GM12892 (cell line): ENCODE measurements around the gene PRIM1.

Experiments
- POLR2A ChIP-seq: IDR thresholded peaks from 2 replicates; pipeline ENCODE4 v1.6.1; 2011; ENCODE audit warnings: low read depth, low read length, control low read depth
- POLR2AphosphoS5 ChIP-seq: IDR thresholded peaks from 2 replicates; pipeline ENCODE4 v1.6.1; 2011; ENCODE audit warnings: low read depth, low read length, control low read depth

GRCh38 chr12:56787498-56787897, 35.4 kb upstream of the PRIM1 start:
- TF ChIP-seq POLR2A, result no peak
- no peak for TF ChIP-seq POLR2AphosphoS5
